ENCODE data around the gene FUT8. TPM values are rescaled to one million over a fixed set of nuclear protein-coding genes. Genes with fewer than 3 reads are reported as not detected.

The FUT8 gene
- total and polyA plus RNA-seq, 2 of the 8 experiments (the other 6 are each of a cell fraction or from before 2014, with no cell fraction given): 10.5 to 25.1 TPM

DNA sequence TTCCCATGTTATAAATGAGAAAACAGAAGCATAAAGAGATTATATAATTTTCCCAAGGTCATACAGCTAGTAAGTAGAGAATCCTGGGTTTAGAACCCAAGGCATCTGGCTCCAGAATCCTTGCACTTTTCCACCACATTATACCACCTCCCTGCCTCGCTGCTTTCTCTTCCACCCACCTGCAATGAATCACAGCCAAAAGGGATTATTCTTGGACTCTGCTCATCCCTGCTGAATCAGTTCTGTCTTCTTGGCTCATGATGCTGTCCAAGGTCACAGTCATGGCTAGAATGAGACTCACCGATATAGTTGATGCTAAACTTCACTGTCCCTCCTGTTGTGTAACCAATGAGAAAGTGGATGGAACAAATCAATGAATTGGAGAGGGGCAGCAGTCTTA, 356.6 kb downstream of the FUT8 start:
- FAIRE-seq (no peak), DNase-seq (ENCODE audit: low read depth in 1 of 2, low spot score in 2 of 2) (no peak)
- TF ChIP-seq CEBPB (IDR thresholded peaks at IDR 0.05; ENCODE audit: low read depth, low read length) (no peak), EZH2 (IDR thresholded peaks at IDR 0.05; ENCODE audit: low read depth, low read length, severe bottlenecking) (no peak), CREB1 (IDR thresholded peaks at IDR 0.05) (no peak), CHD1 (IDR thresholded peaks at IDR 0.05; ENCODE audit: low read depth, low read length) (no peak), TAF7 (optimal IDR thresholded peaks at IDR 0.05; ENCODE audit: borderline replicate concordance, low read depth, low read length) (no peak), SP1 (IDR thresholded peaks at IDR 0.05; ENCODE audit: low read depth, low read length) (no peak)
- TF ChIP-seq, protein P1, sequence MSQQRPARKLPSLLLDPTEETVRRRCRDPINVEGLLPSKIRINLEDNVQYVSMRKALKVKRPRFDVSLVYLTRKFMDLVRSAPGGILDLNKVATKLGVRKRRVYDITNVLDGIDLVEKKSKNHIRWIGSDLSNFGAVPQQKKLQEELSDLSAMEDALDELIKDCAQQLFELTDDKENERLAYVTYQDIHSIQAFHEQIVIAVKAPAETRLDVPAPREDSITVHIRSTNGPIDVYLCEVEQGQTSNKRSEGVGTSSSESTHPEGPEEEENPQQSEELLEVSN (IDR thresholded peaks at IDR 0.05): no peak
- no peak overlapping the region for H4K5ac ChIP-seq (ENCODE audit: insufficient read length, low read depth, low read length)
- no peaks in the 10 kb centered on the region for H3K36me3 ChIP-seq (ENCODE audit: control insufficient read depth in 2 of 4, insufficient read depth in 4 of 4, low read length in 3 of 4)
- H3K23me2 ChIP-seq (ENCODE audit: low read depth, low read length): no peaks in the 10 kb centered on the region
- no peak overlapping the region for H3K23ac ChIP-seq (ENCODE audit: insufficient read length)
- H4K20me1 ChIP-seq (replicated peaks in 1 of 2; ENCODE audit: control insufficient read depth in 1 of 2, insufficient read depth in 2 of 2, low read length in 2 of 2): no peaks in the 10 kb centered on the region
- H2AFZ ChIP-seq (ENCODE audit: low read length): no peak overlapping the region
- H3K4ac ChIP-seq (replicated peaks; ENCODE audit: insufficient read length, low read depth, low read length): no peak overlapping the region
- no peak overlapping the region for H3K27ac ChIP-seq (ENCODE audit: low read depth, low read length)
- H3K27me3 ChIP-seq (replicated peaks in 1 of 4; ENCODE audit: control insufficient read depth in 3 of 4, extremely low read depth in 1 of 4, insufficient read depth in 3 of 4, low read length in 3 of 4): no peaks in the 10 kb centered on the region
- no peaks in the 10 kb centered on the region for H3K79me2 ChIP-seq (ENCODE audit: control insufficient read depth in 1 of 2, insufficient read depth in 2 of 2, low read length in 2 of 2)
- POLR2A ChIA-PET (ENCODE audit: partially characterized antibody): no interaction called here
- H2BK15ac ChIP-seq (ENCODE audit: low read length): no peak overlapping the region
- 89% methylated on average over 2 of the region's 2 CpGs; no CpG with 5 or more reads in 1 of the 2 experiments for WGBS, 2 experiments (ENCODE audit: extremely low coverage in 1 of 2, insufficient coverage in 1 of 2, insufficient read length in 1 of 2, insufficient replicate concordance in 2 of 2, low coverage in 1 of 2, low lambda C conversion rate in 2 of 2, missing lambda C conversion rate in 1 of 2)
- H2BK12ac ChIP-seq (ENCODE audit: low read depth, low read length): no peak overlapping the region
- no peaks in the 10 kb centered on the region for H3K4me1 ChIP-seq (replicated peaks in 1 of 4; ENCODE audit: control insufficient read depth in 3 of 4, insufficient read depth in 4 of 4, low read length in 3 of 4)
- no peak overlapping the region for H3K56ac ChIP-seq (replicated peaks; ENCODE audit: insufficient read length, low read depth, low read length)
- no peak overlapping the region for H4K91ac ChIP-seq (replicated peaks; ENCODE audit: insufficient read length, low read length)
- CTCF ChIA-PET (ENCODE audit: partially characterized antibody): interaction anchor here (1.3 kb wide), 1 partner anchor 21 kb away, joined by 3 read pairs; no protein-coding TSS in a partner anchor
- no peak overlapping the region for H2BK5ac ChIP-seq (ENCODE audit: low read depth, low read length)
- H3K14ac ChIP-seq (ENCODE audit: insufficient read length): no peak overlapping the region
- no peak overlapping the region for H3K9ac ChIP-seq (replicated peaks in 1 of 4; ENCODE audit: extremely low read depth in 1 of 4, low read depth in 3 of 4, low read length in 3 of 4)
- no peak overlapping the region for H3K4me2 ChIP-seq (ENCODE audit: insufficient read depth in 1 of 2, low read depth in 2 of 2, low read length in 2 of 2)
- H4K8ac ChIP-seq (ENCODE audit: extremely low read depth, insufficient read depth, low read length): no peak overlapping the region
- no peak overlapping the region for H2BK120ac ChIP-seq (replicated peaks; ENCODE audit: low read depth, low read length)
- H2BK20ac ChIP-seq (ENCODE audit: low read length): no peak overlapping the region
- H2AK5ac ChIP-seq (ENCODE audit: low read depth, low read length): no peak overlapping the region
- H3K79me1 ChIP-seq (ENCODE audit: low read depth, low read length): no peaks in the 10 kb centered on the region
- no peaks in the 10 kb centered on the region for H3K9me3 ChIP-seq (ENCODE audit: insufficient read depth in 2 of 2, low read depth in 1 of 2, low read length in 1 of 2)
- no peak overlapping the region for H3K4me3 ChIP-seq (ENCODE audit: extremely low read depth in 1 of 4, insufficient read depth in 2 of 4, low read depth in 3 of 4, low read length in 4 of 4)
- H3K18ac ChIP-seq (ENCODE audit: extremely low read depth, low read length): no peak overlapping the region

All from H1 (cell line).